ENCODE data around the gene MTHFD1. TPM values are rescaled to one million over a fixed set of nuclear protein-coding genes. Genes with fewer than 3 reads are reported as not detected.
"Not testable (repeated sequence)": the region's sequence is repeated elsewhere in the genome, so short reads cannot be mapped to it uniquely, and the experiment has no call there.

MTHFD1 gene
- total RNA-seq, 3 donors from 2014 or later (not counting 1 experiment from before 2014, with no cell fraction given): 27.6 to 34.6 (median 28.0) TPM

- H3K4me3 ChIP-seq (ENCODE audit: low read length): peak overlapping the region; percentile 87
- peaks cover 22% of the 10 kb centered on the region for H3K4me1 ChIP-seq (ENCODE audit: control insufficient read depth, insufficient read depth, low read length)
- ATAC-seq (peak; percentile 12 to 22 (median 15)), DNase-seq (no peak)
- H3K27me3 ChIP-seq (ENCODE audit: control insufficient read depth, insufficient read depth, low read length): no peaks in the 10 kb centered on the region
- no peaks in the 10 kb centered on the region for H3K36me3 Mint-ChIP-seq
- peaks cover 20 to 33% of the 10 kb centered on the region in 2 donors for H3K4me1 Mint-ChIP-seq
- intact Hi-C loops (cut with micrococcal nuclease): loop anchor here (5.0 kb wide), 3 partner anchors 59 to 114 kb away; partner anchors contain the start of genes AKAP5, ZBTB1 and ZBTB25
- peaks cover 2% of the 10 kb centered on the region for H3K36me3 ChIP-seq (ENCODE audit: control insufficient read depth, insufficient read depth, low read length)
- H3K4me3 Mint-ChIP-seq: peak overlapping the region; percentile 99
- no peaks in the 10 kb centered on the region for H3K9me3 Mint-ChIP-seq
- H3K27ac ChIP-seq (ENCODE audit: low read length): peak overlapping the region; percentile 63
- H3K27me3 Mint-ChIP-seq (ENCODE audit: low read depth in 2 of 2): no peaks in the 10 kb centered on the region
- 2% methylated on average over 15 of the region's 18 CpGs for WGBS (ENCODE audit: insufficient coverage)
- H3K9me3 ChIP-seq (ENCODE audit: control insufficient read depth, insufficient read depth, low read length): no peaks in the 10 kb centered on the region
- TF ChIP-seq CTCF (IDR thresholded peaks at IDR 0.05): no peak
- H3K27ac Mint-ChIP-seq: peak overlapping the region; percentile 90 to 97
These were observed 556 bp downstream of the MTHFD1 start for GRCh38 chr14:64388533-64389285.

GRCh38 chr14:64391113-64391725 is 3.1 kb downstream of the MTHFD1 start:
- intact Hi-C loops (cut with micrococcal nuclease): no loop called here
- Mint-ChIP-seq H3K27ac (no peak overlapping the region), H3K27me3 (ENCODE audit: low read depth in 2 of 2) (no peaks in the 10 kb centered on the region), H3K4me1 (peaks cover 20 to 35% of the 10 kb centered on the region in 2 donors), H3K9me3 (no peaks in the 10 kb centered on the region), H3K36me3 (no peaks in the 10 kb centered on the region), H3K4me3 (peak overlapping the region; percentile 38)
- no peak overlapping the region for H3K4me3 ChIP-seq (ENCODE audit: low read length)
- no peaks in the 10 kb centered on the region for H3K27me3 ChIP-seq (ENCODE audit: control insufficient read depth, insufficient read depth, low read length)
- WGBS (ENCODE audit: insufficient coverage): 91% methylated on average over 10 of the region's 12 CpGs
- no peaks in the 10 kb centered on the region for H3K9me3 ChIP-seq (ENCODE audit: control insufficient read depth, insufficient read depth, low read length)
- peaks cover 2% of the 10 kb centered on the region for H3K36me3 ChIP-seq (ENCODE audit: control insufficient read depth, insufficient read depth, low read length)
- peaks cover 22% of the 10 kb centered on the region for H3K4me1 ChIP-seq (ENCODE audit: control insufficient read depth, insufficient read depth, low read length)
- no peak overlapping the region for H3K27ac ChIP-seq (ENCODE audit: low read length)
- no peak for TF ChIP-seq CTCF (IDR thresholded peaks at IDR 0.05)
- ATAC-seq (no peak), DNase-seq (no peak)

GRCh38 chr14:64391986-64392385 is 3.8 kb downstream of the MTHFD1 start:
- Mint-ChIP-seq H3K4me3 (no peak overlapping the region), H3K36me3 (no peaks in the 10 kb centered on the region), H3K27ac (no peak overlapping the region), H3K9me3 (no peaks in the 10 kb centered on the region), H3K27me3 (ENCODE audit: low read depth in 2 of 2) (no peaks in the 10 kb centered on the region), H3K4me1 (peaks cover 20 to 35% of the 10 kb centered on the region in 2 donors)
- Histone ChIP-seq H3K27ac (ENCODE audit: low read length) (no peak overlapping the region), H3K9me3 (ENCODE audit: control insufficient read depth, insufficient read depth, low read length) (no peaks in the 10 kb centered on the region), H3K4me3 (ENCODE audit: low read length) (no peak overlapping the region), H3K27me3 (ENCODE audit: control insufficient read depth, insufficient read depth, low read length) (no peaks in the 10 kb centered on the region), H3K4me1 (ENCODE audit: control insufficient read depth, insufficient read depth, low read length) (peaks cover 21% of the 10 kb centered on the region), H3K36me3 (ENCODE audit: control insufficient read depth, insufficient read depth, low read length) (peaks cover 2% of the 10 kb centered on the region)
- DNase-seq (no peak), ATAC-seq (no peak)
- TF ChIP-seq CTCF (IDR thresholded peaks at IDR 0.05): no peak
- intact Hi-C loops (cut with micrococcal nuclease): no loop called here
- WGBS (ENCODE audit: insufficient coverage): 100% methylated on average over 2 of the region's 2 CpGs

- H3K27me3 Mint-ChIP-seq (ENCODE audit: low read depth in 2 of 2); H3K36me3 ChIP-seq (ENCODE audit: control insufficient read depth, insufficient read depth, low read length); H3K9me3 Mint-ChIP-seq; H3K27ac ChIP-seq (ENCODE audit: low read length); H3K4me3 ChIP-seq (ENCODE audit: low read length); H3K9me3 ChIP-seq (ENCODE audit: control insufficient read depth, insufficient read depth, low read length); DNase-seq; H3K36me3 Mint-ChIP-seq; H3K27me3 ChIP-seq (ENCODE audit: control insufficient read depth, insufficient read depth, low read length); intact Hi-C loops (cut with micrococcal nuclease); H3K27ac Mint-ChIP-seq; ATAC-seq; H3K4me3 Mint-ChIP-seq: not testable (repeated sequence)
- peaks cover 13% of the 10 kb centered on the region for H3K4me1 ChIP-seq (ENCODE audit: control insufficient read depth, insufficient read depth, low read length)
- H3K4me1 Mint-ChIP-seq: peaks cover 17 to 23% of the 10 kb centered on the region in 2 donors
- WGBS (ENCODE audit: insufficient coverage): 98% methylated on average over 3 of the region's 3 CpGs
These were observed 5.1 kb downstream of the MTHFD1 start for GRCh38 chr14:64393189-64393726.

Data from natural killer cell (primary cell).